HepG2 (cell line): ENCODE results near the gene B3GNT9. TPM values are rescaled to one million over a fixed set of nuclear protein-coding genes. Genes with fewer than 3 reads are reported as not detected.
A peak's percentile ranks its signal among the peaks of the same experiment; 100 is the strongest.

Experiments used
- ATAC-seq: fragments of 200-7000 bp; cut with Tn5 transposase; 3 replicates; pipeline ENCODE4 v1.9.1; 2020; ENCODE audit warnings: mild to moderate bottlenecking, moderate library complexity
- BruUV-seq: library from RNA; stranded (reverse); fragments of 400-500 nt; replicated peaks from 2 replicates; lab custom pipeline; 2021; lab: Mats Ljungman, UMichigan
- CTCF ChIA-PET: fragments of 300-600 bp; formaldehyde crosslinking; extraction: SDS; loops from one replicate; lab custom pipeline; 2021; ENCODE audit warnings: low total read pairs, inconsistent platforms, low intra/inter-chr PET ratio; lab: Yijun Ruan, JAX
- POLR2A ChIA-PET: fragments of 350-600 bp; sonication (Branson Sonifier 250); formaldehyde crosslinking; loops from one replicate; lab custom pipeline; 2020; ENCODE audit warnings: antibody characterized with exemption, inconsistent platforms; lab: Yijun Ruan, JAX
- DNase-seq: peaks from one replicate; pipeline ENCODE4 v3.0.0-alpha.2; 2015; ENCODE audit warnings: low spot score
- FAIRE-seq: peaks from 3 replicates; lab custom pipeline; 2011; peaks lifted over from hg19 to GRCh38; lab: Jason Lieb, UNC
- H2AFZ ChIP-seq: one replicate; pipeline ENCODE4 v1.6.1; 2011; ENCODE audit warnings: low read length, inconsistent platforms
- H3K27ac ChIP-seq: fragments of 300-600 bp; 3 replicates; pipeline ENCODE4 v1.8.0; 2011; ENCODE audit warnings: mixed run types, mild to moderate bottlenecking, mixed read lengths, low read length, inconsistent platforms; ENCODE audit not compliant: insufficient read depth; ENCODE audit errors: extremely low read length
- H3K27me3 ChIP-seq, 2 experiments: fragments of 200-600 bp in 1 of 2; 2 replicates in 1 of 2; 3 replicates in 1 of 2; pipeline versions ENCODE4 v1.6.0 to v1.8.0; 2011; ENCODE audit warnings: low read length in 2 of 2, mild to moderate bottlenecking in 2 of 2, moderate library complexity in 2 of 2, inconsistent platforms in 1 of 2; ENCODE audit not compliant: insufficient read depth in 2 of 2, control insufficient read depth in 1 of 2
- H3K36me3 ChIP-seq, 2 experiments: fragments of 200-600 bp in 1 of 2; replicated peaks in 1 of 2; 2 replicates in 1 of 2; 3 replicates in 1 of 2; pipeline versions ENCODE4 v1.5.1 to v1.8.0; 2011; ENCODE audit warnings: low read length in 2 of 2, inconsistent platforms in 1 of 2; ENCODE audit not compliant: insufficient read depth in 2 of 2, control insufficient read depth in 1 of 2
- H3K4me1 ChIP-seq: 2 replicates; pipeline ENCODE4 v1.5.1; 2012; ENCODE audit warnings: low read length, inconsistent platforms; ENCODE audit not compliant: insufficient read depth
- H3K4me2 ChIP-seq: 2 replicates; pipeline ENCODE4 v1.6.0; 2011; ENCODE audit warnings: low read depth, low read length, inconsistent platforms
- H3K4me3 ChIP-seq, 3 experiments: fragments of 200-600 bp in 1 of 3; sonication (generic), shearing (Covaris generic) in 1 of 3; replicated peaks in 1 of 3; 2 replicates each; pipeline ENCODE4 v1.5.1; 2011 to 2016; ENCODE audit warnings: low read length in 3 of 3, inconsistent platforms in 2 of 3, low read depth in 2 of 3, mild to moderate bottlenecking in 2 of 3, control low read depth in 1 of 3, mixed read lengths in 1 of 3; ENCODE audit not compliant: insufficient read depth in 1 of 3
- H3K79me2 ChIP-seq: one replicate; pipeline ENCODE4 v1.6.1; 2011; ENCODE audit warnings: low read length, inconsistent platforms; ENCODE audit not compliant: insufficient read depth
- H3K9ac ChIP-seq: 2 replicates; pipeline ENCODE4 v1.6.0; 2011; ENCODE audit warnings: mild to moderate bottlenecking, low read depth, low read length, inconsistent platforms; ENCODE audit not compliant: insufficient read depth
- H3K9me3 ChIP-seq: 2 replicates; pipeline ENCODE4 v1.5.1; 2012; ENCODE audit warnings: mild to moderate bottlenecking, low read length
- H4K20me1 ChIP-seq: 2 replicates; pipeline ENCODE4 v1.6.0; 2011; ENCODE audit warnings: inconsistent platforms, mild to moderate bottlenecking, low read length, moderate library complexity; ENCODE audit not compliant: insufficient read depth
- RBFOX2 ChIP-seq: fragments of 200-400 bp; formaldehyde crosslinking; IDR thresholded peaks from 2 replicates; pipeline ENCODE4 v1.6.1; 2017; ENCODE audit warnings: low read depth, mild to moderate bottlenecking, low read length
- RBM22 ChIP-seq: fragments of 200-400 bp; formaldehyde crosslinking; optimal IDR thresholded peaks from 2 replicates; pipeline ENCODE3; 2017; ENCODE audit warnings: mild to moderate bottlenecking, low read length, moderate library complexity
- SSRP1 ChIP-seq: IDR thresholded peaks from 2 replicates; pipeline ENCODE4 v1.6.1; 2016; ENCODE audit warnings: control low read depth
- ZNF672 ChIP-seq: sonication (generic); formaldehyde crosslinking; IDR thresholded peaks from 2 replicates; pipeline ENCODE4 v1.8.1; 2022; ENCODE audit warnings: missing genetic modification reagents
- WGBS: methylation state at CpG from one replicate; pipeline ENCODE4 v1.1.6; 2017; ENCODE audit warnings: low lambda C conversion rate; 5-methylcytosine and 5-hydroxymethylcytosine counted together
- in situ Hi-C: cut with HindIII; loops from 2 replicates; pipeline ENCODE4 v1.10.0; 2017; ENCODE audit warnings: low pct_unique_long_range_greater_than_20kb; ENCODE audit not compliant: extremely low pct_ligation_motif_present
- intact Hi-C: fragments of 100-400 bp; cut with micrococcal nuclease; formaldehyde crosslinking; loops from one replicate; pipeline ENCODE4 v1.10.0; 2022; ENCODE audit not compliant: unreplicated experiment
- polyA plus RNA-seq, 8 experiments: library from polyadenylated mRNA; depleted of rRNA in 3 of 8; stranded (reverse) in 7 of 8; unstranded in 1 of 8; fragments of >200 nt; fragmentation: Illumina TruSeq in 4 of 8; extraction: Trizol in 4 of 8; gene quantifications; 2 replicates each; pipeline versions ENCODE4 v1.2.1 to v1.2.3, GENCODE V29; 2011 to 2016; ENCODE audit warnings: low read depth in 4 of 8, missing spikeins in 1 of 8, mixed read lengths in 1 of 8; ENCODE audit not compliant: insufficient read depth in 1 of 8
- total RNA-seq, 5 experiments: library from RNA; depleted of rRNA; stranded (reverse); fragments of >200 nt; fragmentation: Illumina TruSeq; extraction: Trizol; gene quantifications; 2 replicates each; pipeline ENCODE4 v1.2.3, GENCODE V29; 2016; ENCODE audit warnings: low read depth in 1 of 5
- TF ChIP-seq, protein P1 (sequence below): sonication (generic); formaldehyde crosslinking; IDR thresholded peaks from 2 replicates; pipeline ENCODE4 v1.4.0; 2020; ENCODE audit warnings: missing genetic modification reagents
- TF ChIP-seq, protein P2 (sequence below): sonication (generic); formaldehyde crosslinking; IDR thresholded peaks from 2 replicates; pipeline ENCODE4 v1.5.0; 2020; ENCODE audit warnings: mild to moderate bottlenecking, missing genetic modification reagents
- TF ChIP-seq, protein P3 (sequence below): sonication (generic); formaldehyde crosslinking; IDR thresholded peaks from 2 replicates; pipeline ENCODE4 v1.4.0; 2020; ENCODE audit warnings: low read depth, mild to moderate bottlenecking, missing genetic modification reagents
- TF ChIP-seq, protein P4 (sequence below): sonication (generic); formaldehyde crosslinking; IDR thresholded peaks from 2 replicates; pipeline ENCODE4 v1.9.0; 2021; ENCODE audit warnings: missing genetic modification reagents, borderline replicate concordance

The B3GNT9 gene
- total and polyA plus RNA-seq, 2 of the 13 experiments (the other 11 are each of a cell fraction or from before 2014, with no cell fraction given), result 1.5 to 3.1 TPM

DNA sequence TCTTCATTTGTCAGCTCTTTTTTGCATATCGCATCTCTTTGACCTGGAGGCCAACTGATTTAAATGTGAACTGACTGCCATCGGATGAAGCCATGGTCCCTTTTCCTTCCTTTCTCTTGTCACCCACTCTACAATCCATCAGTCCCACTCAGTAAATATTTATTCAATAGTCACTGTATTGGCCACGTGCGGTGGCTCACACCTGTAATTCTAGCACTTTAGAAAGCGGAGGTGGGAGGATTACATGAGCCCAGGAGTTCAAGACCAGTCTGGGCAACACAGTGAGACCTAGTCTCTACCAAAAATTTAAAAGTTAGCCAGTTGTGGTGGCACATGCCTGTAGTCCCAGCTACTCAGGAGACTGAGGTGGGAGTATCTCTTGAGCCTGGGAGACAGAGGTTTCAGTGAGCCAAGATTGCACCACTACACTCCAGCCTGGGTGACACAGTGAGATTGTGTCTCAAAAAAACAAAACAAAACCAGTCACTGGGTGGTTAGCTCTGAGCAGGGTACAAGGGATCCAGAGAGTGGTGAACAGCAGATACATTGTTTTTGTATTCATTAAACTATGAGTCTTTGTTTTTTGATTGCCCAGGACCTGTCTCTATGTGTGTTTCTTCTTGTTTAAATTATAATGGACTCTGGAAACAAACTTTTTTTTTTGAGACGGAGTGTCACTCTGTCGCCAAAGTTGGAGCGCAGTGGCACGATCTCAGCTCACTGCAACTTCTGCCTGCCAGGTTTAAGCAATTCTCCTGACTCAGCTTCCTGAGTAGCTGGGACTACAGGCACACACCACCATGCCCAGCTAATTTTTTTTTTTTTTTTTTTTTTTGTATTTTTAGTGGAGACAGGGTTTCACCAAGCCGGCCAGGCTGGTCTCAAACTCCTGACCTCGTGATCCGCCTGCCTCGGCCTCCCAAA is 34.1 kb downstream of the B3GNT9 start (continued):
- TF ChIP-seq, protein P1, sequence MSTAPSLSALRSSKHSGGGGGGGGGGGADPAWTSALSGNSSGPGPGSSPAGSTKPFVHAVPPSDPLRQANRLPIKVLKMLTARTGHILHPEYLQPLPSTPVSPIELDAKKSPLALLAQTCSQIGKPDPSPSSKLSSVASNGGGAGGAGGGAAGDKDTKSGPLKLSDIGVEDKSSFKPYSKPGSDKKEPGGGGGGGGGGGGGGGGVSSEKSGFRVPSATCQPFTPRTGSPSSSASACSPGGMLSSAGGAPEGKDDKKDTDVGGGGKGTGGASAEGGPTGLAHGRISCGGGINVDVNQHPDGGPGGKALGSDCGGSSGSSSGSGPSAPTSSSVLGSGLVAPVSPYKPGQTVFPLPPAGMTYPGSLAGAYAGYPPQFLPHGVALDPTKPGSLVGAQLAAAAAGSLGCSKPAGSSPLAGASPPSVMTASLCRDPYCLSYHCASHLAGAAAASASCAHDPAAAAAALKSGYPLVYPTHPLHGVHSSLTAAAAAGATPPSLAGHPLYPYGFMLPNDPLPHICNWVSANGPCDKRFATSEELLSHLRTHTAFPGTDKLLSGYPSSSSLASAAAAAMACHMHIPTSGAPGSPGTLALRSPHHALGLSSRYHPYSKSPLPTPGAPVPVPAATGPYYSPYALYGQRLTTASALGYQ, result 0 out of 2 replicates have a peak, but pooled peaks have one; percentile 27

DNA sequence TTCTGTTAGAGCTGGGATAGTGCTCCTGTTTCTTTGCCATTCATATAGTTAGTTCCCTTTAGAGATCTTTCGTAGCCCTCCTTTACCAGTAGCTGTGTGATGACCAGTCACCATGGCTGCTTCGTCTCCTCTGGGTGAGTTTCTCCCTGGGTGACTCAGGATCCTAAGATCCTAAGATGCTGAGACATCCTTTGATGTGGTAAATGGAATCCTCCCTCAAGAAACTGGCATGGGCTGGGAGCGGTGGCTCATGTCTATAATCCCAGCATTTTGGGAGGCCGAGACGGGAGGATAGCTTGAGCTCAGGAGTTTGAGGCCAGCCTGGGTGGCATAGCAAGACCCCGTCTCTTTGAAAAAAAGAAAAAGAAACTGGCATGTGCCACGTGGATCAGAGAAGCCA is 35.2 kb downstream of the B3GNT9 start:
- in situ Hi-C loops (no loop called here), intact Hi-C loops (no loop called here)
- no peak overlapping the region for H2AFZ ChIP-seq
- CTCF ChIA-PET, result no interaction called here
- ATAC-seq (no peak), FAIRE-seq (no peak), DNase-seq (no peak)
- H3K27me3 ChIP-seq, result no peaks in the 10 kb centered on the region; a peak in 1 of 5 replicates
- peaks cover 22 to 31% of the 10 kb centered on the region in 2 experiments for H3K36me3 ChIP-seq
- no peaks in the 10 kb centered on the region for H3K9me3 ChIP-seq
- no TSS peak for BruUV-seq
- WGBS, result 95% methylated on average over 7 of the region's 7 CpGs
- H3K27ac ChIP-seq, result peak overlapping the region; percentile 87
- POLR2A ChIA-PET, result interaction anchor here (0.7 to 2.6 kb wide), 3 partner anchors 12 to 98 kb away, joined by 3 to 13 read pairs (median 3); no protein-coding TSS in a partner anchor
- H3K9ac ChIP-seq, result 0 out of 2 replicates have a peak overlapping the region, but pooled peaks have one; percentile 3
- no peak overlapping the region; a peak in 1 of 6 replicates for H3K4me3 ChIP-seq
- H3K4me1 ChIP-seq, result peaks cover 72% of the 10 kb centered on the region
- peaks cover 93% of the 10 kb centered on the region for H3K79me2 ChIP-seq
- peaks cover 56% of the 10 kb centered on the region for H4K20me1 ChIP-seq
- TF ChIP-seq RBM22 (peak; percentile 50), RBFOX2 (peak; percentile 42; the same call in 1 of the 2 replicates), ZNF672 (CRISPR knock-in tag) (no peak), SSRP1 (CRISPR knock-in tag) (peak; percentile 54; the same call in 1 of the 2 replicates)
- TF ChIP-seq, protein P2, sequence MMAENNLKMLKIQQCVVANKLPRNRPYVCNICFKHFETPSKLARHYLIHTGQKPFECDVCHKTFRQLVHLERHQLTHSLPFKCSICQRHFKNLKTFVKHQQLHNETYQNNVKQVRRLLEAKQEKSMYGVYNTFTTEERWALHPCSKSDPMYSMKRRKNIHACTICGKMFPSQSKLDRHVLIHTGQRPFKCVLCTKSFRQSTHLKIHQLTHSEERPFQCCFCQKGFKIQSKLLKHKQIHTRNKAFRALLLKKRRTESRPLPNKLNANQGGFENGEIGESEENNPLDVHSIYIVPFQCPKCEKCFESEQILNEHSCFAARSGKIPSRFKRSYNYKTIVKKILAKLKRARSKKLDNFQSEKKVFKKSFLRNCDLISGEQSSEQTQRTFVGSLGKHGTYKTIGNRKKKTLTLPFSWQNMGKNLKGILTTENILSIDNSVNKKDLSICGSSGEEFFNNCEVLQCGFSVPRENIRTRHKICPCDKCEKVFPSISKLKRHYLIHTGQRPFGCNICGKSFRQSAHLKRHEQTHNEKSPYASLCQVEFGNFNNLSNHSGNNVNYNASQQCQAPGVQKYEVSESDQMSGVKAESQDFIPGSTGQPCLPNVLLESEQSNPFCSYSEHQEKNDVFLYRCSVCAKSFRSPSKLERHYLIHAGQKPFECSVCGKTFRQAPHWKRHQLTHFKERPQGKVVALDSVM (CRISPR knock-in tag), result peak; percentile 35; the same call in 1 of the 2 replicates
- TF ChIP-seq, protein P3, sequence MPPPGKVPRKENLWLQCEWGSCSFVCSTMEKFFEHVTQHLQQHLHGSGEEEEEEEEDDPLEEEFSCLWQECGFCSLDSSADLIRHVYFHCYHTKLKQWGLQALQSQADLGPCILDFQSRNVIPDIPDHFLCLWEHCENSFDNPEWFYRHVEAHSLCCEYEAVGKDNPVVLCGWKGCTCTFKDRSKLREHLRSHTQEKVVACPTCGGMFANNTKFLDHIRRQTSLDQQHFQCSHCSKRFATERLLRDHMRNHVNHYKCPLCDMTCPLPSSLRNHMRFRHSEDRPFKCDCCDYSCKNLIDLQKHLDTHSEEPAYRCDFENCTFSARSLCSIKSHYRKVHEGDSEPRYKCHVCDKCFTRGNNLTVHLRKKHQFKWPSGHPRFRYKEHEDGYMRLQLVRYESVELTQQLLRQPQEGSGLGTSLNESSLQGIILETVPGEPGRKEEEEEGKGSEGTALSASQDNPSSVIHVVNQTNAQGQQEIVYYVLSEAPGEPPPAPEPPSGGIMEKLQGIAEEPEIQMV (CRISPR knock-in tag), result no peak
- TF ChIP-seq, protein P4, sequence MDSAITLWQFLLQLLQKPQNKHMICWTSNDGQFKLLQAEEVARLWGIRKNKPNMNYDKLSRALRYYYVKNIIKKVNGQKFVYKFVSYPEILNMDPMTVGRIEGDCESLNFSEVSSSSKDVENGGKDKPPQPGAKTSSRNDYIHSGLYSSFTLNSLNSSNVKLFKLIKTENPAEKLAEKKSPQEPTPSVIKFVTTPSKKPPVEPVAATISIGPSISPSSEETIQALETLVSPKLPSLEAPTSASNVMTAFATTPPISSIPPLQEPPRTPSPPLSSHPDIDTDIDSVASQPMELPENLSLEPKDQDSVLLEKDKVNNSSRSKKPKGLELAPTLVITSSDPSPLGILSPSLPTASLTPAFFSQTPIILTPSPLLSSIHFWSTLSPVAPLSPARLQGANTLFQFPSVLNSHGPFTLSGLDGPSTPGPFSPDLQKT (CRISPR knock-in tag), result no peak
- H3K4me2 ChIP-seq, result peak overlapping the region; percentile 59
